Measurements from ENCODE around the gene CPA1.

Gene CPA1

GRCh38 chr7:130362251-130362816 lies 18.0 kb upstream of the CPA1 start:
- Histone ChIP-seq H3K79me2 (ENCODE audit: insufficient read depth, low read length) (no peaks in the 10 kb centered on the region), H3K4me3 (ENCODE audit: low read depth, low read length, poor library complexity, severe bottlenecking) (no peak overlapping the region), H3K9ac (ENCODE audit: low read length) (no peak overlapping the region), H3K9me2 (ENCODE audit: low read depth, low read length) (no peaks in the 10 kb centered on the region), H3K36me3 (ENCODE audit: insufficient read depth, low read length) (no peaks in the 10 kb centered on the region; the same call in 1 of the 2 replicates), H3K4me1 (ENCODE audit: insufficient read depth, low read length, severe bottlenecking) (peaks cover 51% of the 10 kb centered on the region), H3K27me3 (ENCODE audit: insufficient read depth, low read length) (no peaks in the 10 kb centered on the region), H2AFZ (ENCODE audit: low read length) (no peak overlapping the region), H3K4me2 (ENCODE audit: low read length) (no peak overlapping the region), H3F3A (ENCODE audit: insufficient read depth, low read length) (no peaks in the 10 kb centered on the region), H3K27ac (ENCODE audit: low read depth, low read length, poor library complexity, severe bottlenecking) (peak overlapping the region; percentile 96), H3K9me3 (ENCODE audit: low read length) (peaks cover 26% of the 10 kb centered on the region; the same call in 1 of the 2 replicates), H4K20me1 (ENCODE audit: insufficient read depth, low read length) (no peaks in the 10 kb centered on the region)
- TF ChIP-seq EZH2 (IDR thresholded peaks at IDR 0.05; ENCODE audit: borderline replicate concordance, low read length), result no peak
- no peak for TF ChIP-seq CTCF (IDR thresholded peaks at IDR 0.05; ENCODE audit: low read length)

GRCh38 chr7:130363026-130363847 lies 17.1 kb upstream of the CPA1 start:
- Histone ChIP-seq H3K27me3 (ENCODE audit: insufficient read depth, low read length) (no peaks in the 10 kb centered on the region), H3K9ac (ENCODE audit: low read length) (no peak overlapping the region; the same call in 1 of the 2 replicates), H3K79me2 (ENCODE audit: insufficient read depth, low read length) (no peaks in the 10 kb centered on the region), H3K9me2 (ENCODE audit: low read depth, low read length) (no peaks in the 10 kb centered on the region), H3K9me3 (ENCODE audit: low read length) (peaks cover 25% of the 10 kb centered on the region; the same call in 1 of the 2 replicates), H2AFZ (ENCODE audit: low read length) (no peak overlapping the region), H3K4me1 (ENCODE audit: insufficient read depth, low read length, severe bottlenecking) (peaks cover 60% of the 10 kb centered on the region), H3K27ac (ENCODE audit: low read depth, low read length, poor library complexity, severe bottlenecking) (peak overlapping the region; percentile 96), H4K20me1 (ENCODE audit: insufficient read depth, low read length) (no peaks in the 10 kb centered on the region), H3K36me3 (ENCODE audit: insufficient read depth, low read length) (no peaks in the 10 kb centered on the region; the same call in 1 of the 2 replicates), H3F3A (ENCODE audit: insufficient read depth, low read length) (no peaks in the 10 kb centered on the region), H3K4me3 (ENCODE audit: low read depth, low read length, poor library complexity, severe bottlenecking) (no peak overlapping the region), H3K4me2 (ENCODE audit: low read length) (no peak overlapping the region; the same call in 1 of the 2 replicates)
- TF ChIP-seq CTCF (IDR thresholded peaks at IDR 0.05; ENCODE audit: low read length) (no peak), EZH2 (IDR thresholded peaks at IDR 0.05; ENCODE audit: borderline replicate concordance, low read length) (no peak)

- no peaks in the 10 kb centered on the region for H3K9me2 ChIP-seq (ENCODE audit: low read depth, low read length)
- no peak for TF ChIP-seq CTCF (IDR thresholded peaks at IDR 0.05; ENCODE audit: low read length)
- no peak for TF ChIP-seq EZH2 (IDR thresholded peaks at IDR 0.05; ENCODE audit: borderline replicate concordance, low read length)
Measured at GRCh38 chr7:130364451-130364850, 15.8 kb upstream of the CPA1 start.

More at GRCh38 chr7:130364451-130364850, 15.8 kb upstream of the CPA1 start:
- peaks cover 73% of the 10 kb centered on the region for H3K4me1 ChIP-seq (ENCODE audit: insufficient read depth, low read length, severe bottlenecking)
- no peaks in the 10 kb centered on the region for H4K20me1 ChIP-seq (ENCODE audit: insufficient read depth, low read length)
- no peaks in the 10 kb centered on the region for H3K79me2 ChIP-seq (ENCODE audit: insufficient read depth, low read length)
- peaks cover 15% of the 10 kb centered on the region; the same call in 1 of the 2 replicates for H3K9me3 ChIP-seq (ENCODE audit: low read length)
- peak overlapping the region; percentile 61 for H3K4me2 ChIP-seq (ENCODE audit: low read length)
- no peaks in the 10 kb centered on the region; the same call in 1 of the 2 replicates for H3K36me3 ChIP-seq (ENCODE audit: insufficient read depth, low read length)
- H3K4me3 ChIP-seq (ENCODE audit: low read depth, low read length, poor library complexity, severe bottlenecking), result peak overlapping the region; percentile 17
- no peaks in the 10 kb centered on the region for H3K27me3 ChIP-seq (ENCODE audit: insufficient read depth, low read length)
- H3K9ac ChIP-seq (ENCODE audit: low read length), result peak overlapping the region; percentile 55
- H3F3A ChIP-seq (ENCODE audit: insufficient read depth, low read length), result no peaks in the 10 kb centered on the region
- H2AFZ ChIP-seq (ENCODE audit: low read length), result no peak overlapping the region
- peak overlapping the region; percentile 96 for H3K27ac ChIP-seq (ENCODE audit: low read depth, low read length, poor library complexity, severe bottlenecking)
